Measurements from ENCODE around the gene CYP4A11. TPM values are rescaled to one million over a fixed set of nuclear protein-coding genes. Genes with fewer than 3 reads are reported as not detected.

The CYP4A11 gene
- total and polyA plus RNA-seq, 10 of the 15 experiments (the other 5 are each of a cell fraction or from before 2014, with no cell fraction given) = 0.13 TPM; not detected in 9

GRCh38 chr1:46983830-46984586 is 42.7 kb upstream of the CYP4A11 start:
- no peak overlapping the region for H3K4me3 ChIP-seq
- intact Hi-C loops (cut with micrococcal nuclease; ENCODE audit: unreplicated experiment) = no loop called here
- DNase-seq (ENCODE audit: low read depth, low spot score) (no peak), ATAC-seq (no peak), FAIRE-seq (no peak)
- ChIA-PET CTCF (no interaction called here), RAD21 (ENCODE audit: unreplicated experiment) (no interaction called here), POLR2A (interaction anchor here (0.6 kb wide), 2 partner anchors 276 to 386 kb away, joined by 3 read pairs; no protein-coding TSS in a partner anchor), SMC1A (ENCODE audit: uncharacterized antibody, unreplicated experiment) (no interaction called here)
- no peak overlapping the region for H2AFZ ChIP-seq (ENCODE audit: control insufficient read depth, low read depth, low read length)
- no TSS peak for BruUV-seq (replicated peaks)
- H3K9ac ChIP-seq (ENCODE audit: control insufficient read depth, insufficient read depth, low read length) = no peak overlapping the region
- no peaks in the 10 kb centered on the region for H3K9me3 ChIP-seq (replicated peaks; ENCODE audit: control insufficient read depth, insufficient read depth, low read length)
- H3K36me3 ChIP-seq (ENCODE audit: control insufficient read depth in 2 of 2, insufficient read depth in 2 of 2, low read length in 1 of 2) = no peaks in the 10 kb centered on the region
- no CpG with 5 or more reads among the region's 3 CpGs for WGBS (ENCODE audit: insufficient coverage, insufficient replicate concordance, low lambda C conversion rate, missing lambda C conversion rate)
- in situ Hi-C loops (cut with MboI) = no loop called here
- no peaks in the 10 kb centered on the region for H3K4me1 ChIP-seq (ENCODE audit: control insufficient read depth, insufficient read depth, low read length)
- no peak overlapping the region for H3K4me2 ChIP-seq (ENCODE audit: control insufficient read depth, insufficient read depth)
- H4K20me1 ChIP-seq (ENCODE audit: control insufficient read depth, insufficient read depth) = no peaks in the 10 kb centered on the region
- no peak overlapping the region for H3K27ac ChIP-seq (ENCODE audit: control insufficient read depth, insufficient read depth)
- no peaks in the 10 kb centered on the region; a peak in 1 of 4 replicates for H3K27me3 ChIP-seq (replicated peaks in 1 of 2; ENCODE audit: control insufficient read depth in 2 of 2, insufficient read depth in 2 of 2, low read length in 1 of 2)
- no peaks in the 10 kb centered on the region for H3K79me2 ChIP-seq (ENCODE audit: control insufficient read depth, insufficient read depth, low read length)
- TF ChIP-seq SMARCA5 (IDR thresholded peaks at IDR 0.05) = no peak
- no peak for TF ChIP-seq IRF5 (IDR thresholded peaks at IDR 0.05; ENCODE audit: borderline replicate concordance)
- no peak for TF ChIP-seq KLF5 (IDR thresholded peaks at IDR 0.05; ENCODE audit: partially characterized antibody)
- no peak for TF ChIP-seq USF1 (IDR thresholded peaks at IDR 0.05; ENCODE audit: borderline replicate concordance, extremely low read length, insufficient read depth, low read depth, low read length)
- no peak for TF ChIP-seq PRDM15 (CRISPR knock-in tag; IDR thresholded peaks at IDR 0.05)
- no peak for TF ChIP-seq MTA3 (IDR thresholded peaks at IDR 0.05; ENCODE audit: borderline replicate concordance, low read length)
- TF ChIP-seq ELK1 (IDR thresholded peaks at IDR 0.05; ENCODE audit: low read depth, low read length) = no peak
- TF ChIP-seq SRF (IDR thresholded peaks at IDR 0.05; ENCODE audit: low read depth in 2 of 2, low read length in 2 of 2) = no peak
- no peak for TF ChIP-seq REST (IDR thresholded peaks at IDR 0.05; ENCODE audit: low read depth, low read length)
- TF ChIP-seq MAX (IDR thresholded peaks at IDR 0.05; ENCODE audit: low read depth, low read length) = no peak
- no peak for TF ChIP-seq RELA (IDR thresholded peaks at IDR 0.05; ENCODE audit: borderline replicate concordance, partially characterized antibody)
